A549 (cell line): ENCODE results near the gene CR2. TPM values are rescaled to one million over a fixed set of nuclear protein-coding genes. Genes with fewer than 3 reads are reported as not detected.
A peak's percentile ranks its signal among the peaks of the same experiment; 100 is the strongest.

Source experiments
- ATAC-seq, 2 experiments: fragments of 200-7000 bp in 1 of 2; fragments of >200 bp in 1 of 2; cut with Nextera tagmentation in 1 of 2; cut with Tn5 transposase in 1 of 2; 3 replicates each; pipeline versions ENCODE4 v1.8.0 to v1.9.1; 2018 to 2020; ENCODE audit warnings: mild to moderate bottlenecking in 1 of 2, moderate library complexity in 1 of 2
- CTCF ChIA-PET: fragments of 300-600 bp; sonication (Branson Sonifier 250); formaldehyde crosslinking; extraction: SDS; loops from one replicate; lab custom pipeline; 2021; ENCODE audit warnings: antibody characterized with exemption, inconsistent platforms; lab: Yijun Ruan, JAX
- POLR2A ChIA-PET: fragments of 350-600 bp; formaldehyde crosslinking; extraction: SDS; loops from one replicate; lab custom pipeline; 2021; ENCODE audit warnings: antibody characterized with exemption, inconsistent platforms; lab: Yijun Ruan, JAX
- DNase-seq, 2 experiments: peaks; one replicate each; pipeline versions ENCODE4 v3.0.0 to v3.0.0-alpha.2; 2011 to 2016; ENCODE audit warnings: low read depth in 1 of 2, low spot score in 1 of 2
- FAIRE-seq: peaks from 2 replicates; lab custom pipeline; 2011; peaks lifted over from hg19 to GRCh38; lab: Jason Lieb, UNC
- H3K27ac ChIP-seq, 2 experiments: fragments of >200 bp; sonication (Bioruptor Twin); formaldehyde crosslinking; 3 replicates each; pipeline ENCODE4 v1.5.1; 2016 to 2017
- H3K4me1 ChIP-seq: fragments of >200 bp; sonication (Bioruptor Twin); formaldehyde crosslinking; 3 replicates; pipeline ENCODE4 v1.6.1; 2016
- H3K4me2 ChIP-seq: fragments of >200 bp; sonication (Bioruptor Twin); formaldehyde crosslinking; 3 replicates; pipeline ENCODE4 v1.6.1; 2016
- H3K4me3 ChIP-seq: fragments of >200 bp; sonication (Bioruptor Twin); formaldehyde crosslinking; 3 replicates; pipeline ENCODE4 v1.5.1; 2016
- H3K9me3 ChIP-seq: fragments of >200 bp; sonication (Bioruptor Twin); formaldehyde crosslinking; 3 replicates; pipeline ENCODE4 v1.6.1; 2016
- ELK1 ChIP-seq: fragments of 150-350 bp; IDR thresholded peaks from 2 replicates; pipeline ENCODE4 v1.6.1; 2014; ENCODE audit warnings: low read depth, mild to moderate bottlenecking, low read length
- EP300 ChIP-seq, 2 experiments: fragments of >200 bp; sonication (Bioruptor Twin); formaldehyde crosslinking; IDR thresholded peaks; 2 replicates in 1 of 2; 3 replicates in 1 of 2; pipeline ENCODE4 v1.6.1; 2016 to 2017
- ESRRA ChIP-seq: fragments of 150-350 bp; IDR thresholded peaks from 2 replicates; pipeline ENCODE4 v1.6.1; 2014; ENCODE audit warnings: mild to moderate bottlenecking, low read length, borderline replicate concordance
- FOSB ChIP-seq: fragments of 250-450 bp; sonication (Bioruptor Pico); IDR thresholded peaks from 2 replicates; pipeline ENCODE4 v1.5.0; 2020; ENCODE audit warnings: mild to moderate bottlenecking, moderate library complexity
- FOSL2 ChIP-seq, 2 experiments: fragments of 450-650 bp in 1 of 2; fragments of >200 bp in 1 of 2; sonication (Bioruptor Twin) in 1 of 2; formaldehyde crosslinking; IDR thresholded peaks; 2 replicates each; pipeline versions ENCODE4 v1.5.0 to v1.6.1; 2016 to 2020; ENCODE audit warnings: mild to moderate bottlenecking in 1 of 2, moderate library complexity in 1 of 2
- HEYL ChIP-seq: fragments of 250-450 bp; sonication (Bioruptor Pico); IDR thresholded peaks from 2 replicates; pipeline ENCODE4 v1.8.0; 2021; ENCODE audit warnings: mild to moderate bottlenecking, moderate library complexity
- HOXA7 ChIP-seq: fragments of 250-450 bp; sonication (Bioruptor Pico); IDR thresholded peaks from 2 replicates; pipeline ENCODE4 v1.5.0; 2020; ENCODE audit warnings: mild to moderate bottlenecking, moderate library complexity
- HOXB5 ChIP-seq: fragments of 250-450 bp; sonication (Bioruptor Pico); IDR thresholded peaks from 2 replicates; pipeline ENCODE4 v1.5.0; 2020; ENCODE audit warnings: mild to moderate bottlenecking, moderate library complexity
- JUNB ChIP-seq: fragments of >200 bp; sonication (Bioruptor Twin); formaldehyde crosslinking; IDR thresholded peaks from 2 replicates; pipeline ENCODE4 v1.6.1; 2016
- MAZ ChIP-seq: fragments of 150-350 bp; IDR thresholded peaks from 2 replicates; pipeline ENCODE4 v1.6.1; 2014; ENCODE audit warnings: antibody characterized with exemption, low read depth, low read length, borderline replicate concordance
- MYC ChIP-seq: IDR thresholded peaks from 2 replicates; pipeline ENCODE4 v1.6.1; 2012; ENCODE audit warnings: mild to moderate bottlenecking, inconsistent platforms, low read length, improper control_type of control experiment, borderline replicate concordance
- NFE2L2 ChIP-seq: fragments of 150-350 bp; conservative IDR thresholded peaks from 2 replicates; pipeline ENCODE4 v1.6.1; 2014; ENCODE audit warnings: low read length
- SMC3 ChIP-seq: fragments of >200 bp; sonication (Bioruptor Twin); formaldehyde crosslinking; IDR thresholded peaks from 3 replicates; pipeline ENCODE4 v1.6.1; 2018; ENCODE audit warnings: inconsistent platforms
- SREBF2 ChIP-seq: fragments of 450-650 bp; IDR thresholded peaks from 2 replicates; pipeline ENCODE4 v1.6.1; 2014; ENCODE audit warnings: mild to moderate bottlenecking, moderate library complexity
- USF2 ChIP-seq: fragments of 450-650 bp; IDR thresholded peaks from 2 replicates; pipeline ENCODE4 v1.6.1; 2014; ENCODE audit warnings: antibody characterized with exemption
- WGBS: methylation state at CpG from one replicate; pipeline ENCODE4 v1.1.6; 2017; ENCODE audit errors: missing lambda C conversion rate; 5-methylcytosine and 5-hydroxymethylcytosine counted together
- polyA plus RNA-seq, 4 experiments: library from polyadenylated mRNA; depleted of rRNA in 3 of 4; stranded (reverse); fragments of >200 nt; fragmentation: RNase III in 1 of 4; extraction: RNeasy Plus Mini Kit Qiagen cat#74134 plus additional on column Dnase treatment in 1 of 4; gene quantifications; 2 replicates in 3 of 4; 3 replicates in 1 of 4; pipeline ENCODE4 v1.2.3, GENCODE V29; 2011 to 2017
- TF ChIP-seq, protein P1 (sequence below): fragments of 200-600 bp; sonication (generic); IDR thresholded peaks from 2 replicates; pipeline ENCODE4 v1.6.1; 2016; ENCODE audit warnings: antibody characterized with exemption, mild to moderate bottlenecking, moderate library complexity
- TF ChIP-seq, protein P2 (sequence below): IDR thresholded peaks from 2 replicates; pipeline ENCODE4 v1.6.1; 2012; ENCODE audit warnings: low read depth, borderline replicate concordance
- TF ChIP-seq, protein P3 (sequence below): fragments of 250-450 bp; sonication (Bioruptor Pico); IDR thresholded peaks from 2 replicates; pipeline ENCODE4 v1.5.0; 2021; ENCODE audit warnings: mild to moderate bottlenecking, moderate library complexity, borderline replicate concordance

Gene CR2
- polyA plus RNA-seq, 2 of the 4 experiments (the other 2 are of a cell fraction): not detected

- no peak within 1 kb of the TSS for H3K27ac ChIP-seq
- CTCF ChIA-PET: no interaction called here
- no peak for DNase-seq
- no peak for FAIRE-seq
- peak in 1 of 2 experiments; percentile 43; a peak in 3 of 6 replicates for ATAC-seq
- no peaks in the 10 kb centered on the region for H3K4me1 ChIP-seq
- POLR2A ChIA-PET: no interaction called here
- H3K4me3 ChIP-seq: peak within 1 kb of the TSS; percentile 29
- 39% methylated on average over 47 of the region's 68 CpGs for WGBS
- peak within 1 kb of the TSS; percentile 71 for H3K4me2 ChIP-seq
- no peaks in the 10 kb centered on the region for H3K9me3 ChIP-seq
- TF ChIP-seq, protein P1, sequence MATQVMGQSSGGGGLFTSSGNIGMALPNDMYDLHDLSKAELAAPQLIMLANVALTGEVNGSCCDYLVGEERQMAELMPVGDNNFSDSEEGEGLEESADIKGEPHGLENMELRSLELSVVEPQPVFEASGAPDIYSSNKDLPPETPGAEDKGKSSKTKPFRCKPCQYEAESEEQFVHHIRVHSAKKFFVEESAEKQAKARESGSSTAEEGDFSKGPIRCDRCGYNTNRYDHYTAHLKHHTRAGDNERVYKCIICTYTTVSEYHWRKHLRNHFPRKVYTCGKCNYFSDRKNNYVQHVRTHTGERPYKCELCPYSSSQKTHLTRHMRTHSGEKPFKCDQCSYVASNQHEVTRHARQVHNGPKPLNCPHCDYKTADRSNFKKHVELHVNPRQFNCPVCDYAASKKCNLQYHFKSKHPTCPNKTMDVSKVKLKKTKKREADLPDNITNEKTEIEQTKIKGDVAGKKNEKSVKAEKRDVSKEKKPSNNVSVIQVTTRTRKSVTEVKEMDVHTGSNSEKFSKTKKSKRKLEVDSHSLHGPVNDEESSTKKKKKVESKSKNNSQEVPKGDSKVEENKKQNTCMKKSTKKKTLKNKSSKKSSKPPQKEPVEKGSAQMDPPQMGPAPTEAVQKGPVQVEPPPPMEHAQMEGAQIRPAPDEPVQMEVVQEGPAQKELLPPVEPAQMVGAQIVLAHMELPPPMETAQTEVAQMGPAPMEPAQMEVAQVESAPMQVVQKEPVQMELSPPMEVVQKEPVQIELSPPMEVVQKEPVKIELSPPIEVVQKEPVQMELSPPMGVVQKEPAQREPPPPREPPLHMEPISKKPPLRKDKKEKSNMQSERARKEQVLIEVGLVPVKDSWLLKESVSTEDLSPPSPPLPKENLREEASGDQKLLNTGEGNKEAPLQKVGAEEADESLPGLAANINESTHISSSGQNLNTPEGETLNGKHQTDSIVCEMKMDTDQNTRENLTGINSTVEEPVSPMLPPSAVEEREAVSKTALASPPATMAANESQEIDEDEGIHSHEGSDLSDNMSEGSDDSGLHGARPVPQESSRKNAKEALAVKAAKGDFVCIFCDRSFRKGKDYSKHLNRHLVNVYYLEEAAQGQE: no peak
These were observed 42.0 kb downstream of the CR2 start, which contains the start of gene CR1 for GRCh38 chr1:207495801-207496792. CR1 (plus strand) TSS chr1:207496157; CDS start chr1:207496268, 111 bp downstream.

- Histone ChIP-seq H3K4me1 (no peaks in the 10 kb centered on the region), H3K4me2 (no peak overlapping the region), H3K27ac (no peak overlapping the region), H3K9me3 (no peaks in the 10 kb centered on the region), H3K4me3 (no peak overlapping the region)
- ChIA-PET POLR2A (no interaction called here), CTCF (interaction anchor here (1.3 to 3.1 kb wide), 5 partner anchors 79 to 1008 kb away, joined by 5 to 44 read pairs (median 10); no protein-coding TSS in a partner anchor)
- ATAC-seq: no peak
- FAIRE-seq: no peak
- DNase-seq: no peak
- 39% methylated on average over 5 of the region's 5 CpGs for WGBS
- no peak for TF ChIP-seq HEYL (CRISPR knock-in tag)
- no peak for TF ChIP-seq FOSB
- no peak for TF ChIP-seq ESRRA
- TF ChIP-seq NFE2L2: no peak
- no peak for TF ChIP-seq EP300 (IDR thresholded peaks at IDR 0.05)
- TF ChIP-seq, protein P2, sequence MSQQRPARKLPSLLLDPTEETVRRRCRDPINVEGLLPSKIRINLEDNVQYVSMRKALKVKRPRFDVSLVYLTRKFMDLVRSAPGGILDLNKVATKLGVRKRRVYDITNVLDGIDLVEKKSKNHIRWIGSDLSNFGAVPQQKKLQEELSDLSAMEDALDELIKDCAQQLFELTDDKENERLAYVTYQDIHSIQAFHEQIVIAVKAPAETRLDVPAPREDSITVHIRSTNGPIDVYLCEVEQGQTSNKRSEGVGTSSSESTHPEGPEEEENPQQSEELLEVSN: no peak
- no peak for TF ChIP-seq HOXB5 (CRISPR knock-in tag)
- TF ChIP-seq SREBF2: no peak
- TF ChIP-seq HOXA7 (CRISPR knock-in tag): no peak
- TF ChIP-seq FOSL2 (IDR thresholded peaks at IDR 0.05): no peak
- TF ChIP-seq FOSL2 (CRISPR knock-in tag; IDR thresholded peaks at IDR 0.05): no peak
- no peak for TF ChIP-seq USF2
- TF ChIP-seq SMC3: no peak
- no peak for TF ChIP-seq MAZ
- TF ChIP-seq MYC: no peak
- TF ChIP-seq JUNB: no peak
- TF ChIP-seq, protein P3, sequence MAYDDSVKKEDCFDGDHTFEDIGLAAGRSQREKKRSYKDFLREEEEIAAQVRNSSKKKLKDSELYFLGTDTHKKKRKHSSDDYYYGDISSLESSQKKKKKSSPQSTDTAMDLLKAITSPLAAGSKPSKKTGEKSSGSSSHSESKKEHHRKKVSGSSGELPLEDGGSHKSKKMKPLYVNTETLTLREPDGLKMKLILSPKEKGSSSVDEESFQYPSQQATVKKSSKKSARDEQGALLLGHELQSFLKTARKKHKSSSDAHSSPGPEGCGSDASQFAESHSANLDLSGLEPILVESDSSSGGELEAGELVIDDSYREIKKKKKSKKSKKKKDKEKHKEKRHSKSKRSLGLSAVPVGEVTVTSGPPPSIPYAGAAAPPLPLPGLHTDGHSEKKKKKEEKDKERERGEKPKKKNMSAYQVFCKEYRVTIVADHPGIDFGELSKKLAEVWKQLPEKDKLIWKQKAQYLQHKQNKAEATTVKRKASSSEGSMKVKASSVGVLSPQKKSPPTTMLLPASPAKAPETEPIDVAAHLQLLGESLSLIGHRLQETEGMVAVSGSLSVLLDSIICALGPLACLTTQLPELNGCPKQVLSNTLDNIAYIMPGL (CRISPR knock-in tag): no peak
- no peak for TF ChIP-seq ELK1
These were observed 43.8 kb downstream of the CR2 start for GRCh38 chr1:207497941-207498340.
